ENCODE results near the gene NAPG. TPM values are rescaled to one million over a fixed set of nuclear protein-coding genes. Genes with fewer than 3 reads are reported as not detected.

The NAPG gene
- total RNA-seq, 1 experiment from 2014 or later: 28.0 TPM

DNA sequence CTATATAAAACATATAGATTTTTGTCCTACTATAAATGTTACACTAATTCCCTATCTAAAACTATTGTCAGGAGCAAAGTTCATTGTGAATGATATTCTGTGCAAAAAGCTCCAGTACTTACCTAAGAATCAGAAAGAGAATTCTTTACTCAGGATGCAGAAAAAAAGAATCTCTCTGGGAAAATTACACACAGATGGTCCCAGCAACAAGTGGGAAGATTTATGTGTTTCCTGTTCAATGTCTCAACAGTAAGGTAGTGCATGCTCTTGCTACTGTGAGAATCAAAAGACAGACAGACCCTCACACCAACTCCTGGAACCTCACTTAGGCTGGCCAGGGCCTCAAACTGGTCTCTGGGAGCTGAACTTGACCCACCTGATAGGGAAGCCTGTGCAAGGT, 11.2 kb upstream of the NAPG start:
- H3K79me2 ChIP-seq (ENCODE audit: insufficient read depth, low read length): no peaks in the 10 kb centered on the region
- POLR2A ChIA-PET: no interaction called here

More for the DNA sequence above, 11.2 kb upstream of the NAPG start:
- no peak for TF ChIP-seq SIN3A (IDR thresholded peaks at IDR 0.05; ENCODE audit: low read depth)
- TF ChIP-seq, protein P1, sequence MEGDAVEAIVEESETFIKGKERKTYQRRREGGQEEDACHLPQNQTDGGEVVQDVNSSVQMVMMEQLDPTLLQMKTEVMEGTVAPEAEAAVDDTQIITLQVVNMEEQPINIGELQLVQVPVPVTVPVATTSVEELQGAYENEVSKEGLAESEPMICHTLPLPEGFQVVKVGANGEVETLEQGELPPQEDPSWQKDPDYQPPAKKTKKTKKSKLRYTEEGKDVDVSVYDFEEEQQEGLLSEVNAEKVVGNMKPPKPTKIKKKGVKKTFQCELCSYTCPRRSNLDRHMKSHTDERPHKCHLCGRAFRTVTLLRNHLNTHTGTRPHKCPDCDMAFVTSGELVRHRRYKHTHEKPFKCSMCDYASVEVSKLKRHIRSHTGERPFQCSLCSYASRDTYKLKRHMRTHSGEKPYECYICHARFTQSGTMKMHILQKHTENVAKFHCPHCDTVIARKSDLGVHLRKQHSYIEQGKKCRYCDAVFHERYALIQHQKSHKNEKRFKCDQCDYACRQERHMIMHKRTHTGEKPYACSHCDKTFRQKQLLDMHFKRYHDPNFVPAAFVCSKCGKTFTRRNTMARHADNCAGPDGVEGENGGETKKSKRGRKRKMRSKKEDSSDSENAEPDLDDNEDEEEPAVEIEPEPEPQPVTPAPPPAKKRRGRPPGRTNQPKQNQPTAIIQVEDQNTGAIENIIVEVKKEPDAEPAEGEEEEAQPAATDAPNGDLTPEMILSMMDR (IDR thresholded peaks at IDR 0.05 in 2 of 3, conservative IDR thresholded peaks at IDR 0.05 in 1 of 3; ENCODE audit: borderline replicate concordance in 1 of 3, insufficient read depth in 1 of 3, low read depth in 2 of 3, low read length in 2 of 3): no peak
- no peak for TF ChIP-seq JUND (IDR thresholded peaks at IDR 0.05)
- TF ChIP-seq, protein P2, sequence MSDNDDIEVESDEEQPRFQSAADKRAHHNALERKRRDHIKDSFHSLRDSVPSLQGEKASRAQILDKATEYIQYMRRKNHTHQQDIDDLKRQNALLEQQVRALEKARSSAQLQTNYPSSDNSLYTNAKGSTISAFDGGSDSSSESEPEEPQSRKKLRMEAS (IDR thresholded peaks at IDR 0.05): no peak
- no peak for TF ChIP-seq EZH2phosphoT487 (IDR thresholded peaks at IDR 0.05; ENCODE audit: borderline replicate concordance)
- TF ChIP-seq TCF7L2 (IDR thresholded peaks at IDR 0.05; ENCODE audit: borderline replicate concordance, extremely low read depth, insufficient read depth, insufficient read length): no peak
- no peak for TF ChIP-seq EGR1 (IDR thresholded peaks at IDR 0.05; ENCODE audit: low read depth)
- no peak for TF ChIP-seq YY1 (IDR thresholded peaks at IDR 0.05; ENCODE audit: extremely low read depth, insufficient replicate concordance, low read depth, low read length)
- TF ChIP-seq SRF (IDR thresholded peaks at IDR 0.05; ENCODE audit: low read depth): no peak
- TF ChIP-seq POLR2A (IDR thresholded peaks at IDR 0.05; ENCODE audit: borderline replicate concordance, extremely low read depth, insufficient read depth, insufficient read length): no peak
- no peak for TF ChIP-seq FOSL1 (IDR thresholded peaks at IDR 0.05; ENCODE audit: low read depth)
- TF ChIP-seq, protein P3, sequence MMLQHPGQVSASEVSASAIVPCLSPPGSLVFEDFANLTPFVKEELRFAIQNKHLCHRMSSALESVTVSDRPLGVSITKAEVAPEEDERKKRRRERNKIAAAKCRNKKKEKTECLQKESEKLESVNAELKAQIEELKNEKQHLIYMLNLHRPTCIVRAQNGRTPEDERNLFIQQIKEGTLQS (IDR thresholded peaks at IDR 0.05): no peak
- no peak for TF ChIP-seq SP1 (IDR thresholded peaks at IDR 0.05; ENCODE audit: low read depth)
- TF ChIP-seq RAD21 (IDR thresholded peaks at IDR 0.05; ENCODE audit: low read depth): no peak
- TF ChIP-seq, protein P4, sequence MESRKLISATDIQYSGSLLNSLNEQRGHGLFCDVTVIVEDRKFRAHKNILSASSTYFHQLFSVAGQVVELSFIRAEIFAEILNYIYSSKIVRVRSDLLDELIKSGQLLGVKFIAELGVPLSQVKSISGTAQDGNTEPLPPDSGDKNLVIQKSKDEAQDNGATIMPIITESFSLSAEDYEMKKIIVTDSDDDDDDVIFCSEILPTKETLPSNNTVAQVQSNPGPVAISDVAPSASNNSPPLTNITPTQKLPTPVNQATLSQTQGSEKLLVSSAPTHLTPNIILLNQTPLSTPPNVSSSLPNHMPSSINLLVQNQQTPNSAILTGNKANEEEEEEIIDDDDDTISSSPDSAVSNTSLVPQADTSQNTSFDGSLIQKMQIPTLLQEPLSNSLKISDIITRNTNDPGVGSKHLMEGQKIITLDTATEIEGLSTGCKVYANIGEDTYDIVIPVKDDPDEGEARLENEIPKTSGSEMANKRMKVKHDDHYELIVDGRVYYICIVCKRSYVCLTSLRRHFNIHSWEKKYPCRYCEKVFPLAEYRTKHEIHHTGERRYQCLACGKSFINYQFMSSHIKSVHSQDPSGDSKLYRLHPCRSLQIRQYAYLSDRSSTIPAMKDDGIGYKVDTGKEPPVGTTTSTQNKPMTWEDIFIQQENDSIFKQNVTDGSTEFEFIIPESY (IDR thresholded peaks at IDR 0.05; ENCODE audit: extremely low read depth, insufficient replicate concordance, low read length): no peak
- no peak for TF ChIP-seq ELF1 (IDR thresholded peaks at IDR 0.05; ENCODE audit: borderline replicate concordance, low read depth)
- RAD21 ChIA-PET (ENCODE audit: low non-redundant PET in 1 of 2, low total read pairs in 2 of 2, uncharacterized antibody in 2 of 2, unreplicated experiment in 2 of 2): no interaction called here
- Histone ChIP-seq H3K9me3 (ENCODE audit: control insufficient read depth in 1 of 2, insufficient read depth in 1 of 2, low read depth in 1 of 2, low read length in 2 of 2) (no peaks in the 10 kb centered on the region), H3K36me3 (ENCODE audit: control insufficient read depth in 1 of 2, insufficient read depth in 2 of 2, low read length in 2 of 2) (no peaks in the 10 kb centered on the region), H3K9ac (ENCODE audit: low read length) (no peak overlapping the region), H3K4me3 (replicated peaks in 1 of 2; ENCODE audit: low read depth in 1 of 2, low read length in 2 of 2) (no peak overlapping the region), H4K20me1 (ENCODE audit: insufficient read depth) (no peaks in the 10 kb centered on the region), H3K4me1 (ENCODE audit: control insufficient read depth in 1 of 2, insufficient read depth in 2 of 2, low read length in 2 of 2) (no peaks in the 10 kb centered on the region), H3K4me2 (ENCODE audit: low read length) (no peak overlapping the region), H3K27ac (ENCODE audit: low read depth, low read length) (no peak overlapping the region), H3K27me3 (ENCODE audit: insufficient read depth, low read length) (peaks cover 64% of the 10 kb centered on the region), H2AFZ (ENCODE audit: low read depth, low read length, poor library complexity, severe bottlenecking) (no peak overlapping the region), H3K9me2 (ENCODE audit: insufficient read depth) (no peaks in the 10 kb centered on the region)
- intact Hi-C loops (cut with micrococcal nuclease): no loop called here
- DNase-seq (ENCODE audit: low read depth, low spot score): no peak
- no peak for ATAC-seq
- BruUV-seq (replicated peaks): no TSS peak
- CTCF ChIA-PET: no interaction called here

Data from HCT116 (cell line).